ENCODE measurements around the gene SPRYD3. TPM values are rescaled to one million over a fixed set of nuclear protein-coding genes. Genes with fewer than 3 reads are reported as not detected.
"Not testable (repeated sequence)": the region's sequence is repeated elsewhere in the genome, so short reads cannot be mapped to it uniquely, and the experiment has no call there.

Gene SPRYD3
- total RNA-seq, 1 experiment from 2014 or later: 18.5 TPM

GRCh38 chr12:53113136-53113705 lies 34.0 kb upstream of the SPRYD3 start:
- Histone ChIP-seq H3K27me3 (ENCODE audit: low read length) (no peaks in the 10 kb centered on the region), H3K9me2 (replicated peaks; ENCODE audit: low read length) (no peaks in the 10 kb centered on the region), H3F3A (ENCODE audit: low read length, unreplicated experiment) (no peaks in the 10 kb centered on the region), H3K4me2 (ENCODE audit: low read length) (no peak overlapping the region), H3K9ac (ENCODE audit: low read length) (no peak overlapping the region), H4K20me1 (ENCODE audit: low read length) (no peaks in the 10 kb centered on the region), H3K9me3 (ENCODE audit: low read length) (no peaks in the 10 kb centered on the region), H2AFZ (ENCODE audit: low read length) (no peak overlapping the region), H3K79me2 (ENCODE audit: low read length) (no peaks in the 10 kb centered on the region), H3K36me3 (ENCODE audit: low read depth, low read length) (no peaks in the 10 kb centered on the region), H3K4me3 (ENCODE audit: low read length) (no peak overlapping the region), H3K4me1 (ENCODE audit: insufficient read depth, low read length) (no peaks in the 10 kb centered on the region), H3K27ac (ENCODE audit: low read length) (no peak overlapping the region)
- TF ChIP-seq EZH2phosphoT487 (IDR thresholded peaks at IDR 0.05; ENCODE audit: borderline replicate concordance, low read length): no peak
- no peak for TF ChIP-seq CTCF (conservative IDR thresholded peaks at IDR 0.05; ENCODE audit: low read depth, low read length)
- TF ChIP-seq EZH2 (IDR thresholded peaks at IDR 0.05; ENCODE audit: low read length, unreplicated experiment): no peak
- ChIA-PET POLR2A (ENCODE audit: unreplicated experiment) (no interaction called here), CTCF (no interaction called here)
- intact Hi-C loops (cut with micrococcal nuclease): no loop called here
- ATAC-seq (no peak), DNase-seq (no peak)
- no TSS peak for BruUV-seq (replicated peaks)

GRCh38 chr12:53112431-53112830 lies 33.2 kb upstream of the SPRYD3 start:
- POLR2A ChIA-PET (ENCODE audit: unreplicated experiment); intact Hi-C loops (cut with micrococcal nuclease); CTCF ChIA-PET: not testable (repeated sequence)

GRCh38 chr12:53107122-53107521 lies 27.9 kb upstream of the SPRYD3 start:
- Histone ChIP-seq H2AFZ (ENCODE audit: low read length) (no peak overlapping the region), H3K4me2 (ENCODE audit: low read length) (no peak overlapping the region), H3K4me1 (ENCODE audit: insufficient read depth, low read length) (no peaks in the 10 kb centered on the region), H3K27me3 (ENCODE audit: low read length) (no peaks in the 10 kb centered on the region), H3K27ac (ENCODE audit: low read length) (no peak overlapping the region), H4K20me1 (ENCODE audit: low read length) (no peaks in the 10 kb centered on the region), H3K9ac (ENCODE audit: low read length) (no peak overlapping the region), H3F3A (ENCODE audit: low read length, unreplicated experiment) (no peaks in the 10 kb centered on the region), H3K36me3 (ENCODE audit: low read depth, low read length) (no peaks in the 10 kb centered on the region), H3K4me3 (ENCODE audit: low read length) (no peak overlapping the region), H3K79me2 (ENCODE audit: low read length) (no peaks in the 10 kb centered on the region), H3K9me2 (replicated peaks; ENCODE audit: low read length) (no peaks in the 10 kb centered on the region), H3K9me3 (ENCODE audit: low read length) (no peaks in the 10 kb centered on the region)
- BruUV-seq (replicated peaks): no TSS peak
- DNase-seq (no peak), ATAC-seq (no peak)
- POLR2A ChIA-PET (ENCODE audit: unreplicated experiment): no interaction called here
- CTCF ChIA-PET: no interaction called here
- TF ChIP-seq CTCF (conservative IDR thresholded peaks at IDR 0.05; ENCODE audit: low read depth, low read length): no peak
- no peak for TF ChIP-seq EZH2phosphoT487 (IDR thresholded peaks at IDR 0.05; ENCODE audit: borderline replicate concordance, low read length)
- no peak for TF ChIP-seq EZH2 (IDR thresholded peaks at IDR 0.05; ENCODE audit: low read length, unreplicated experiment)
- intact Hi-C loops (cut with micrococcal nuclease): no loop called here

More at GRCh38 chr12:53112431-53112830, 33.2 kb upstream of the SPRYD3 start:
- not testable (repeated sequence) for H3K9ac ChIP-seq (ENCODE audit: low read length); ATAC-seq; H3K4me2 ChIP-seq (ENCODE audit: low read length); H3K27me3 ChIP-seq (ENCODE audit: low read length); H3K36me3 ChIP-seq (ENCODE audit: low read depth, low read length); DNase-seq; H3K9me2 ChIP-seq (replicated peaks; ENCODE audit: low read length); H3K27ac ChIP-seq (ENCODE audit: low read length); H3K79me2 ChIP-seq (ENCODE audit: low read length); H2AFZ ChIP-seq (ENCODE audit: low read length); H3K4me3 ChIP-seq (ENCODE audit: low read length); H3K4me1 ChIP-seq (ENCODE audit: insufficient read depth, low read length); H3K9me3 ChIP-seq (ENCODE audit: low read length); BruUV-seq (replicated peaks); H4K20me1 ChIP-seq (ENCODE audit: low read length); H3F3A ChIP-seq (ENCODE audit: low read length, unreplicated experiment)

All from PC-3 (cell line).